Esophagus muscularis mucosa (tissue), 4 donors: ENCODE results near the gene GPC5.

Experiments used
- EP300 ChIP-seq: sonication (generic); formaldehyde crosslinking; IDR thresholded peaks from one replicate; pipeline ENCODE4 v1.6.1; 2017; ENCODE audit warnings: antibody characterized with exemption
- POLR2A ChIP-seq: fragments of 450-650 bp; IDR thresholded peaks from one replicate; pipeline ENCODE4 v1.6.1; 2017; ENCODE audit warnings: antibody characterized with exemption, moderate library complexity, mild to moderate bottlenecking, low read depth
- POLR2AphosphoS5 ChIP-seq, 2 donors: sonication (generic); formaldehyde crosslinking; IDR thresholded peaks; one replicate each; pipeline ENCODE4 v1.6.1; 2017; ENCODE audit warnings: antibody characterized with exemption in 2 of 2
- TF ChIP-seq, protein P1 (sequence below), 3 experiments: fragments of 200-600 bp in 2 of 3; fragments of 450-650 bp in 1 of 3; sonication (generic) in 2 of 3; IDR thresholded peaks; one replicate each; pipeline ENCODE4 v1.5.1; 2017 to 2019; ENCODE audit warnings: antibody characterized with exemption in 3 of 3, mild to moderate bottlenecking in 2 of 3, moderate library complexity in 1 of 3

DNA sequence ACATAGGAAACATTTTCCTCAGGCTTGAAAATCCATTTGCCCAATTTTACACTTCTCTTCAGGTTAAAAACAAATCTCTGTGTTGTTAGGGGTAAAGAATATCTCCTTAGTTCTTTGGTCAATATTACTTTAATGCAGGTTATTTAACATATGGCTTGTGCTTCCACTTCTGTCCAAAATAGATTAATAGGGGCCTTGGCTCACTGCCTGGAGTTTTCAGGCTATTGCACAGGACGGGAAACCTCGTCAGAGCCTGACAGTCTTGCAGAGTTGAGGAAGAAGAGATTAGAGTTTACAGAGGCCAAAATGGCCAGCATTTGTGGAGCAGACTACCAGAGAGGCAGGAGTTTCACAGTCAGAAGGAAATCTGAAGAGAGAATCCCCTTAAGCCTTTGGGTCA, 964.3 kb downstream of the GPC5 start:
- no peak for TF ChIP-seq POLR2A
- TF ChIP-seq EP300: no peak
- TF ChIP-seq, protein P1, sequence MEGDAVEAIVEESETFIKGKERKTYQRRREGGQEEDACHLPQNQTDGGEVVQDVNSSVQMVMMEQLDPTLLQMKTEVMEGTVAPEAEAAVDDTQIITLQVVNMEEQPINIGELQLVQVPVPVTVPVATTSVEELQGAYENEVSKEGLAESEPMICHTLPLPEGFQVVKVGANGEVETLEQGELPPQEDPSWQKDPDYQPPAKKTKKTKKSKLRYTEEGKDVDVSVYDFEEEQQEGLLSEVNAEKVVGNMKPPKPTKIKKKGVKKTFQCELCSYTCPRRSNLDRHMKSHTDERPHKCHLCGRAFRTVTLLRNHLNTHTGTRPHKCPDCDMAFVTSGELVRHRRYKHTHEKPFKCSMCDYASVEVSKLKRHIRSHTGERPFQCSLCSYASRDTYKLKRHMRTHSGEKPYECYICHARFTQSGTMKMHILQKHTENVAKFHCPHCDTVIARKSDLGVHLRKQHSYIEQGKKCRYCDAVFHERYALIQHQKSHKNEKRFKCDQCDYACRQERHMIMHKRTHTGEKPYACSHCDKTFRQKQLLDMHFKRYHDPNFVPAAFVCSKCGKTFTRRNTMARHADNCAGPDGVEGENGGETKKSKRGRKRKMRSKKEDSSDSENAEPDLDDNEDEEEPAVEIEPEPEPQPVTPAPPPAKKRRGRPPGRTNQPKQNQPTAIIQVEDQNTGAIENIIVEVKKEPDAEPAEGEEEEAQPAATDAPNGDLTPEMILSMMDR (IDR thresholded peaks at IDR 0.05): no peak
- TF ChIP-seq POLR2AphosphoS5 (IDR thresholded peaks at IDR 0.05): no peak
